Loucy (cell line): Measurements from ENCODE around the gene TBX3.

ENCODE experiments used
- EZH2phosphoT487 ChIP-seq: fragments of 200-600 bp; IDR thresholded peaks from 2 replicates; pipeline ENCODE4 v1.6.1; 2018; ENCODE audit warnings: antibody characterized with exemption, mild to moderate bottlenecking, moderate library complexity, borderline replicate concordance
- TF ChIP-seq, protein P1 (sequence below): fragments of 200-600 bp; sonication (generic); conservative IDR thresholded peaks from 2 replicates; pipeline ENCODE4 v1.5.1; 2014; ENCODE audit warnings: mild to moderate bottlenecking, antibody characterized with exemption, low read length

GRCh38 chr12:114686773-114687500 is 3.0 kb upstream of the TBX3 start:
- TF ChIP-seq, protein P1, sequence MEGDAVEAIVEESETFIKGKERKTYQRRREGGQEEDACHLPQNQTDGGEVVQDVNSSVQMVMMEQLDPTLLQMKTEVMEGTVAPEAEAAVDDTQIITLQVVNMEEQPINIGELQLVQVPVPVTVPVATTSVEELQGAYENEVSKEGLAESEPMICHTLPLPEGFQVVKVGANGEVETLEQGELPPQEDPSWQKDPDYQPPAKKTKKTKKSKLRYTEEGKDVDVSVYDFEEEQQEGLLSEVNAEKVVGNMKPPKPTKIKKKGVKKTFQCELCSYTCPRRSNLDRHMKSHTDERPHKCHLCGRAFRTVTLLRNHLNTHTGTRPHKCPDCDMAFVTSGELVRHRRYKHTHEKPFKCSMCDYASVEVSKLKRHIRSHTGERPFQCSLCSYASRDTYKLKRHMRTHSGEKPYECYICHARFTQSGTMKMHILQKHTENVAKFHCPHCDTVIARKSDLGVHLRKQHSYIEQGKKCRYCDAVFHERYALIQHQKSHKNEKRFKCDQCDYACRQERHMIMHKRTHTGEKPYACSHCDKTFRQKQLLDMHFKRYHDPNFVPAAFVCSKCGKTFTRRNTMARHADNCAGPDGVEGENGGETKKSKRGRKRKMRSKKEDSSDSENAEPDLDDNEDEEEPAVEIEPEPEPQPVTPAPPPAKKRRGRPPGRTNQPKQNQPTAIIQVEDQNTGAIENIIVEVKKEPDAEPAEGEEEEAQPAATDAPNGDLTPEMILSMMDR = no peak
- no peak for TF ChIP-seq EZH2phosphoT487
